ENCODE measurements around the gene PTGFRN.

Gene PTGFRN

GRCh38 chr1:116988908-116989307 is 79.2 kb downstream of the PTGFRN start:
- peak overlapping the region; percentile 75 for H3K27ac ChIP-seq (ENCODE audit: poor library complexity, severe bottlenecking)
- H3K4me1 ChIP-seq (ENCODE audit: insufficient read depth, poor library complexity, severe bottlenecking) = peaks cover 27% of the 10 kb centered on the region
- TF ChIP-seq CTCF (IDR thresholded peaks at IDR 0.05; ENCODE audit: poor library complexity, severe bottlenecking) = no peak
- H3K36me3 ChIP-seq (ENCODE audit: low read depth) = peaks cover 29% of the 10 kb centered on the region
- H3K27me3 ChIP-seq (ENCODE audit: insufficient read depth, poor library complexity, severe bottlenecking) = no peaks in the 10 kb centered on the region
- ATAC-seq (ENCODE audit: low read depth) = peak; percentile 53
- DNase-seq (ENCODE audit: low spot score) = no peak
- no peak overlapping the region for H3K4me3 ChIP-seq (ENCODE audit: severe bottlenecking)
- no peaks in the 10 kb centered on the region for H3K9me3 ChIP-seq (ENCODE audit: severe bottlenecking)

- Histone ChIP-seq H3K9me3 (ENCODE audit: severe bottlenecking) (no peaks in the 10 kb centered on the region), H3K4me3 (ENCODE audit: severe bottlenecking) (no peak overlapping the region), H3K36me3 (ENCODE audit: low read depth) (peaks cover 19% of the 10 kb centered on the region; the same call in 1 of the 2 replicates), H3K27me3 (ENCODE audit: insufficient read depth, poor library complexity, severe bottlenecking) (no peaks in the 10 kb centered on the region), H3K4me1 (ENCODE audit: insufficient read depth, poor library complexity, severe bottlenecking) (peaks cover 27% of the 10 kb centered on the region), H3K27ac (ENCODE audit: poor library complexity, severe bottlenecking) (peak overlapping the region; percentile 75)
- TF ChIP-seq CTCF (IDR thresholded peaks at IDR 0.05; ENCODE audit: poor library complexity, severe bottlenecking) = no peak
- DNase-seq (ENCODE audit: low spot score) (no peak), ATAC-seq (ENCODE audit: low read depth) (no peak)
Observed at GRCh38 chr1:116989835-116990234, 80.1 kb downstream of the PTGFRN start.

GRCh38 chr1:116990612-116991151 is 81.0 kb downstream of the PTGFRN start:
- no peak for DNase-seq (ENCODE audit: low spot score)
- H3K27me3 ChIP-seq (ENCODE audit: insufficient read depth, poor library complexity, severe bottlenecking) = no peaks in the 10 kb centered on the region

GRCh38 chr1:116991171-116991845 is 81.6 kb downstream of the PTGFRN start:
- H3K9me3 ChIP-seq (ENCODE audit: severe bottlenecking) = no peaks in the 10 kb centered on the region
- H3K27ac ChIP-seq (ENCODE audit: poor library complexity, severe bottlenecking) = peak overlapping the region; percentile 75
- DNase-seq (ENCODE audit: low spot score) = no peak
- no peak for TF ChIP-seq CTCF (IDR thresholded peaks at IDR 0.05; ENCODE audit: poor library complexity, severe bottlenecking)
- peaks cover 19% of the 10 kb centered on the region; the same call in 1 of the 2 replicates for H3K36me3 ChIP-seq (ENCODE audit: low read depth)
- H3K27me3 ChIP-seq (ENCODE audit: insufficient read depth, poor library complexity, severe bottlenecking) = no peaks in the 10 kb centered on the region
- no peak overlapping the region for H3K4me3 ChIP-seq (ENCODE audit: severe bottlenecking)
- H3K4me1 ChIP-seq (ENCODE audit: insufficient read depth, poor library complexity, severe bottlenecking) = peaks cover 27% of the 10 kb centered on the region
- ATAC-seq (ENCODE audit: low read depth) = no peak

More at GRCh38 chr1:116990612-116991151, 81.0 kb downstream of the PTGFRN start:
- Histone ChIP-seq H3K36me3 (ENCODE audit: low read depth) (peaks cover 19% of the 10 kb centered on the region; the same call in 1 of the 2 replicates), H3K4me1 (ENCODE audit: insufficient read depth, poor library complexity, severe bottlenecking) (peaks cover 27% of the 10 kb centered on the region), H3K4me3 (ENCODE audit: severe bottlenecking) (no peak overlapping the region), H3K9me3 (ENCODE audit: severe bottlenecking) (no peaks in the 10 kb centered on the region), H3K27ac (ENCODE audit: poor library complexity, severe bottlenecking) (peak overlapping the region; percentile 75)
- ATAC-seq (ENCODE audit: low read depth) = peak; percentile 84
- TF ChIP-seq CTCF (IDR thresholded peaks at IDR 0.05; ENCODE audit: poor library complexity, severe bottlenecking) = no peak

GRCh38 chr1:116991918-116992317 is 82.2 kb downstream of the PTGFRN start:
- Histone ChIP-seq H3K27me3 (ENCODE audit: insufficient read depth, poor library complexity, severe bottlenecking) (no peaks in the 10 kb centered on the region), H3K4me3 (ENCODE audit: severe bottlenecking) (no peak overlapping the region), H3K36me3 (ENCODE audit: low read depth) (peaks cover 19% of the 10 kb centered on the region; the same call in 1 of the 2 replicates), H3K4me1 (ENCODE audit: insufficient read depth, poor library complexity, severe bottlenecking) (peaks cover 31% of the 10 kb centered on the region), H3K9me3 (ENCODE audit: severe bottlenecking) (no peaks in the 10 kb centered on the region), H3K27ac (ENCODE audit: poor library complexity, severe bottlenecking) (peak overlapping the region; percentile 75)
- no peak for TF ChIP-seq CTCF (IDR thresholded peaks at IDR 0.05; ENCODE audit: poor library complexity, severe bottlenecking)
- ATAC-seq (ENCODE audit: low read depth) = no peak
- no peak for DNase-seq (ENCODE audit: low spot score)

Measured in RWPE2 (cell line).